Measurements from ENCODE around the gene GGACT.
"Not testable (repeated sequence)": the region's sequence is repeated elsewhere in the genome, so short reads cannot be mapped to it uniquely, and the experiment has no call there.

The GGACT gene

DNA sequence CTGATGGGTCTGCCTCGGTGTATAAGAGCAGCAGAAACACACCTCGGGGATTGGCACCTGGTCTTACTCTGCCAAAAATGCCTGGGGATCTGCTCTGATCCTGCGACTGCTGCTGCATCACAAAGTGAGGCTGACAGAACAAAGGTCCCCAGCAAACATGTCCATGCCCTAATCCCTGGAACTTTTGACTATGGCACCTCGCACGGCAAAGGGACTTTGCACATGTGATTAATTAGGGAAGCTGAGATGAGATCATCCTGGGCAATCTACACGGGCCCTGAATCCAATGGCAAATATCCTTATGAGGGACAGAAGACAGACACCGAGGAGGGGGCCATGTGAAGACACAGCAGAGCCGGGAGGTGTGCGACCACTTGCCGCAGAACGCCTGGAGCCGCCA is 8.5 kb downstream of the GGACT start:
- Histone ChIP-seq H3K4me1 (ENCODE audit: control insufficient read depth, insufficient read depth, low read length) (no peaks in the 10 kb centered on the region), H3K9me3 (ENCODE audit: control insufficient read depth, insufficient read depth, low read depth, low read length) (no peaks in the 10 kb centered on the region), H3K4me3 (ENCODE audit: low read depth, low read length) (no peak overlapping the region), H3K27ac (ENCODE audit: extremely low read depth, low read depth, low read length) (no peak overlapping the region), H3K36me3 (ENCODE audit: control insufficient read depth in 2 of 2, insufficient read depth in 1 of 2, low read length in 2 of 2) (no peaks in the 10 kb centered on the region)
- ChIA-PET POLR2A (no interaction called here), CTCF (no interaction called here)
- TF ChIP-seq, protein P1, sequence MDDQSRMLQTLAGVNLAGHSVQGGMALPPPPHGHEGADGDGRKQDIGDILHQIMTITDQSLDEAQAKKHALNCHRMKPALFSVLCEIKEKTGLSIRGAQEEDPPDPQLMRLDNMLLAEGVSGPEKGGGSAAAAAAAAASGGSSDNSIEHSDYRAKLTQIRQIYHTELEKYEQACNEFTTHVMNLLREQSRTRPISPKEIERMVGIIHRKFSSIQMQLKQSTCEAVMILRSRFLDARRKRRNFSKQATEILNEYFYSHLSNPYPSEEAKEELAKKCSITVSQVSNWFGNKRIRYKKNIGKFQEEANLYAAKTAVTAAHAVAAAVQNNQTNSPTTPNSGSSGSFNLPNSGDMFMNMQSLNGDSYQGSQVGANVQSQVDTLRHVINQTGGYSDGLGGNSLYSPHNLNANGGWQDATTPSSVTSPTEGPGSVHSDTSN (CRISPR knock-in tag; IDR thresholded peaks at IDR 0.05) = no peak
- TF ChIP-seq ZXDB (tag by site-specific recombination; IDR thresholded peaks at IDR 0.05) (no peak), ZNF211 (tag by site-specific recombination; IDR thresholded peaks at IDR 0.05; ENCODE audit: low read depth) (no peak), ZNF76 (tag by site-specific recombination; IDR thresholded peaks at IDR 0.05; ENCODE audit: borderline replicate concordance, low read depth) (no peak), ZBTB1 (tag by site-specific recombination; IDR thresholded peaks at IDR 0.05) (no peak), ZNF558 (tag by site-specific recombination; IDR thresholded peaks at IDR 0.05) (no peak), GLIS1 (tag by site-specific recombination; IDR thresholded peaks at IDR 0.05) (no peak), ZNF155 (tag by site-specific recombination; IDR thresholded peaks at IDR 0.05) (no peak), ZNF248 (tag by site-specific recombination; IDR thresholded peaks at IDR 0.05) (no peak), ZNF112 (tag by site-specific recombination; IDR thresholded peaks at IDR 0.05) (no peak), ZNF426 (tag by site-specific recombination; IDR thresholded peaks at IDR 0.05) (no peak), ZBTB17 (tag by site-specific recombination; IDR thresholded peaks at IDR 0.05) (no peak), ZNF202 (tag by site-specific recombination; IDR thresholded peaks at IDR 0.05; ENCODE audit: borderline replicate concordance) (no peak), ZNF777 (tag by site-specific recombination; IDR thresholded peaks at IDR 0.05; ENCODE audit: borderline replicate concordance) (no peak)
- TF ChIP-seq, protein P2, sequence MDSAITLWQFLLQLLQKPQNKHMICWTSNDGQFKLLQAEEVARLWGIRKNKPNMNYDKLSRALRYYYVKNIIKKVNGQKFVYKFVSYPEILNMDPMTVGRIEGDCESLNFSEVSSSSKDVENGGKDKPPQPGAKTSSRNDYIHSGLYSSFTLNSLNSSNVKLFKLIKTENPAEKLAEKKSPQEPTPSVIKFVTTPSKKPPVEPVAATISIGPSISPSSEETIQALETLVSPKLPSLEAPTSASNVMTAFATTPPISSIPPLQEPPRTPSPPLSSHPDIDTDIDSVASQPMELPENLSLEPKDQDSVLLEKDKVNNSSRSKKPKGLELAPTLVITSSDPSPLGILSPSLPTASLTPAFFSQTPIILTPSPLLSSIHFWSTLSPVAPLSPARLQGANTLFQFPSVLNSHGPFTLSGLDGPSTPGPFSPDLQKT (IDR thresholded peaks at IDR 0.05; ENCODE audit: borderline replicate concordance, low read depth, low read length) = no peak
- TF ChIP-seq, protein P3, sequence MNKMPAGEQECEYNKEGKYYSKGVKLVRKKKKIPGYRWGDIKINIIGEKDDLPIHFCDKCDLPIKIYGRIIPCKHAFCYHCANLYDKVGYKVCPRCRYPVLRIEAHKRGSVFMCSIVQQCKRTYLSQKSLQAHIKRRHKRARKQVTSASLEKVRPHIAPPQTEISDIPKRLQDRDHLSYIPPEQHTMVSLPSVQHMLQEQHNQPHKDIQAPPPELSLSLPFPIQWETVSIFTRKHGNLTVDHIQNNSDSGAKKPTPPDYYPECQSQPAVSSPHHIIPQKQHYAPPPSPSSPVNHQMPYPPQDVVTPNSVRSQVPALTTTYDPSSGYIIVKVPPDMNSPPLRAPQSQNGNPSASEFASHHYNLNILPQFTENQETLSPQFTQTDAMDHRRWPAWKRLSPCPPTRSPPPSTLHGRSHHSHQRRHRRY (tag by site-specific recombination; IDR thresholded peaks at IDR 0.05) = no peak
- TF ChIP-seq, protein P4, sequence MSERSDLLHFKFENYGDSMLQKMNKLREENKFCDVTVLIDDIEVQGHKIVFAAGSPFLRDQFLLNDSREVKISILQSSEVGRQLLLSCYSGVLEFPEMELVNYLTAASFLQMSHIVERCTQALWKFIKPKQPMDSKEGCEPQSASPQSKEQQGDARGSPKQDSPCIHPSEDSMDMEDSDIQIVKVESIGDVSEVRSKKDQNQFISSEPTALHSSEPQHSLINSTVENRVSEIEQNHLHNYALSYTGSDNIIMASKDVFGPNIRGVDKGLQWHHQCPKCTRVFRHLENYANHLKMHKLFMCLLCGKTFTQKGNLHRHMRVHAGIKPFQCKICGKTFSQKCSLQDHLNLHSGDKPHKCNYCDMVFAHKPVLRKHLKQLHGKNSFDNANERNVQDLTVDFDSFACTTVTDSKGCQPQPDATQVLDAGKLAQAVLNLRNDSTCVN (tag by site-specific recombination; optimal IDR thresholded peaks at IDR 0.05) = no peak
- TF ChIP-seq, protein P5, sequence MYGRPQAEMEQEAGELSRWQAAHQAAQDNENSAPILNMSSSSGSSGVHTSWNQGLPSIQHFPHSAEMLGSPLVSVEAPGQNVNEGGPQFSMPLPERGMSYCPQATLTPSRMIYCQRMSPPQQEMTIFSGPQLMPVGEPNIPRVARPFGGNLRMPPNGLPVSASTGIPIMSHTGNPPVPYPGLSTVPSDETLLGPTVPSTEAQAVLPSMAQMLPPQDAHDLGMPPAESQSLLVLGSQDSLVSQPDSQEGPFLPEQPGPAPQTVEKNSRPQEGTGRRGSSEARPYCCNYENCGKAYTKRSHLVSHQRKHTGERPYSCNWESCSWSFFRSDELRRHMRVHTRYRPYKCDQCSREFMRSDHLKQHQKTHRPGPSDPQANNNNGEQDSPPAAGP (tag by site-specific recombination; IDR thresholded peaks at IDR 0.05) = no peak
- TF ChIP-seq, protein P6, sequence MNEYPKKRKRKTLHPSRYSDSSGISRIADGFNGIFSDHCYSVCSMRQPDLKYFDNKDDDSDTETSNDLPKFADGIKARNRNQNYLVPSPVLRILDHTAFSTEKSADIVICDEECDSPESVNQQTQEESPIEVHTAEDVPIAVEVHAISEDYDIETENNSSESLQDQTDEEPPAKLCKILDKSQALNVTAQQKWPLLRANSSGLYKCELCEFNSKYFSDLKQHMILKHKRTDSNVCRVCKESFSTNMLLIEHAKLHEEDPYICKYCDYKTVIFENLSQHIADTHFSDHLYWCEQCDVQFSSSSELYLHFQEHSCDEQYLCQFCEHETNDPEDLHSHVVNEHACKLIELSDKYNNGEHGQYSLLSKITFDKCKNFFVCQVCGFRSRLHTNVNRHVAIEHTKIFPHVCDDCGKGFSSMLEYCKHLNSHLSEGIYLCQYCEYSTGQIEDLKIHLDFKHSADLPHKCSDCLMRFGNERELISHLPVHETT (tag by site-specific recombination; IDR thresholded peaks at IDR 0.05) = no peak

DNA sequence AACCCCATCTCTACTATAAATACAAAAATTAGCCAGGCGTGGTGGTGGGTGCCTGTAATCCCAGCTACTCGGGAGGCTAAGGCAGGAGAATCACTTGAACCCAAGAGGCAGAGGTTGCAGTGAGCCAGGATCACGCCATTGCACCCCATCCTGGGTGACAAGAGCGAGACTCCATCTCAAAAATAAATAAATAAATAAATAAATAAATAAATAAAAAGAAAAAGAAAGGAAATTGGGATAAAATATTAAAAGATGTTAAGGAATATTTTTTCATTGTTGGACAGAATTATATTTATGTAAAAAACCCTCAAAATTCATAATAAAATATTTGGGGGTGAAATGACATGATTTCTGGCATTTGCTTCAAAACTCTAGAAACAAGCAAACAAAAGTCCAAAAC is 11.3 kb downstream of the GGACT start:
- H3K9me3 ChIP-seq (ENCODE audit: control insufficient read depth, insufficient read depth, low read depth, low read length); H3K27ac ChIP-seq (ENCODE audit: extremely low read depth, low read depth, low read length); H3K4me1 ChIP-seq (ENCODE audit: control insufficient read depth, insufficient read depth, low read length); CTCF ChIA-PET; H3K36me3 ChIP-seq (ENCODE audit: control insufficient read depth in 2 of 2, insufficient read depth in 1 of 2, low read length in 2 of 2); POLR2A ChIA-PET; H3K4me3 ChIP-seq (ENCODE audit: low read depth, low read length): not testable (repeated sequence)
- peak; percentile 58 for TF ChIP-seq ZNF426 (tag by site-specific recombination; IDR thresholded peaks at IDR 0.05)
- TF ChIP-seq, protein P7, sequence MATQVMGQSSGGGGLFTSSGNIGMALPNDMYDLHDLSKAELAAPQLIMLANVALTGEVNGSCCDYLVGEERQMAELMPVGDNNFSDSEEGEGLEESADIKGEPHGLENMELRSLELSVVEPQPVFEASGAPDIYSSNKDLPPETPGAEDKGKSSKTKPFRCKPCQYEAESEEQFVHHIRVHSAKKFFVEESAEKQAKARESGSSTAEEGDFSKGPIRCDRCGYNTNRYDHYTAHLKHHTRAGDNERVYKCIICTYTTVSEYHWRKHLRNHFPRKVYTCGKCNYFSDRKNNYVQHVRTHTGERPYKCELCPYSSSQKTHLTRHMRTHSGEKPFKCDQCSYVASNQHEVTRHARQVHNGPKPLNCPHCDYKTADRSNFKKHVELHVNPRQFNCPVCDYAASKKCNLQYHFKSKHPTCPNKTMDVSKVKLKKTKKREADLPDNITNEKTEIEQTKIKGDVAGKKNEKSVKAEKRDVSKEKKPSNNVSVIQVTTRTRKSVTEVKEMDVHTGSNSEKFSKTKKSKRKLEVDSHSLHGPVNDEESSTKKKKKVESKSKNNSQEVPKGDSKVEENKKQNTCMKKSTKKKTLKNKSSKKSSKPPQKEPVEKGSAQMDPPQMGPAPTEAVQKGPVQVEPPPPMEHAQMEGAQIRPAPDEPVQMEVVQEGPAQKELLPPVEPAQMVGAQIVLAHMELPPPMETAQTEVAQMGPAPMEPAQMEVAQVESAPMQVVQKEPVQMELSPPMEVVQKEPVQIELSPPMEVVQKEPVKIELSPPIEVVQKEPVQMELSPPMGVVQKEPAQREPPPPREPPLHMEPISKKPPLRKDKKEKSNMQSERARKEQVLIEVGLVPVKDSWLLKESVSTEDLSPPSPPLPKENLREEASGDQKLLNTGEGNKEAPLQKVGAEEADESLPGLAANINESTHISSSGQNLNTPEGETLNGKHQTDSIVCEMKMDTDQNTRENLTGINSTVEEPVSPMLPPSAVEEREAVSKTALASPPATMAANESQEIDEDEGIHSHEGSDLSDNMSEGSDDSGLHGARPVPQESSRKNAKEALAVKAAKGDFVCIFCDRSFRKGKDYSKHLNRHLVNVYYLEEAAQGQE (tag by site-specific recombination; IDR thresholded peaks at IDR 0.05) = 0 out of 2 replicates have a peak, but pooled peaks have one; percentile 25
- TF ChIP-seq ZBTB8A (tag by site-specific recombination; IDR thresholded peaks at IDR 0.05) = 0 out of 2 replicates have a peak, but pooled peaks have one; percentile 33
- TF ChIP-seq ZNF140 (tag by site-specific recombination; IDR thresholded peaks at IDR 0.05) = peak; percentile 44; the same call in 1 of the 2 replicates
- TF ChIP-seq ZNF555 (tag by site-specific recombination; conservative IDR thresholded peaks at IDR 0.05) = peak; percentile 40
- peak; percentile 85 for TF ChIP-seq ZNF394 (tag by site-specific recombination; IDR thresholded peaks at IDR 0.05; ENCODE audit: borderline replicate concordance)
- 0 out of 2 replicates have a peak, but pooled peaks have one; percentile 16 for TF ChIP-seq ZNF433 (tag by site-specific recombination; IDR thresholded peaks at IDR 0.05; ENCODE audit: low read depth)
